HG03060 (cell line): ENCODE results near the gene TMEM9B.

Source experiments
- ATAC-seq: cut with Tn5 transposase; IDR thresholded peaks from one replicate; pipeline ENCODE4 v1.9.1; 2021; ENCODE audit warnings: low read depth, moderate number of reproducible peaks; ENCODE audit not compliant: unreplicated experiment

Gene TMEM9B

DNA sequence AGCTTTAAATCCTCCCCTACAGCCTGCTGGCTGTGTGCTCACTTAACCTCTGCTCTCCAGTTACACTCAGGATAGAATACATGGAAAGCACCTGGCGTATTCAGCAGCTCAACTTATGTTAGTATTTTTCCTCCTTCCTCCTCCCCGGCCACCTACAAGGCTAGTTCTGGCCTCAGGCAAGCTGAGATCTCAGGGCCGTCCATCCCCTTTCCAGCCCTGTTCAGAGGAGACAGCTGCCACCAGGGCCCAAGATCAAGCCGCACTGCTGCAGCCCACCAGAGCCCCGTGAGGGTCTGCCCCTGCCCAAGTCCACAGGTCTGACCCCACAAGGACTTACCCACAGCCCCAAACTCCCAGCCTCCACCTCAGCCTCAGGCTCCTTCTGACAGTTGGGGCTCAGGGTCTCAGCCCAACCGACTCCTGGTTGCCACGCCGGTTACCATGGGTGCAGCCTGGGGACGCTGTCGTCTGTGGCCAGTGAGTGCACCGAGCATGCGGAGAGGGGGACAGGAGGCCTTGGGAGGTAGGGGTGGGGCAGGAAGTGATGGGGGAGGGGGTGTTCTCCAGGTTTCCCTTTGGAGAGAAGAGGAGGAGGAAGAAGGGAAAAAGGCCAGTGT, 31.6 kb downstream of the TMEM9B start, which contains the start of gene C11orf16:
TSS of gene C11orf16 (minus strand) at position 384 of the 617 bp plus-strand sequence. CDS start 639 bp downstream, outside the sequence.
- no peak for ATAC-seq

DNA sequence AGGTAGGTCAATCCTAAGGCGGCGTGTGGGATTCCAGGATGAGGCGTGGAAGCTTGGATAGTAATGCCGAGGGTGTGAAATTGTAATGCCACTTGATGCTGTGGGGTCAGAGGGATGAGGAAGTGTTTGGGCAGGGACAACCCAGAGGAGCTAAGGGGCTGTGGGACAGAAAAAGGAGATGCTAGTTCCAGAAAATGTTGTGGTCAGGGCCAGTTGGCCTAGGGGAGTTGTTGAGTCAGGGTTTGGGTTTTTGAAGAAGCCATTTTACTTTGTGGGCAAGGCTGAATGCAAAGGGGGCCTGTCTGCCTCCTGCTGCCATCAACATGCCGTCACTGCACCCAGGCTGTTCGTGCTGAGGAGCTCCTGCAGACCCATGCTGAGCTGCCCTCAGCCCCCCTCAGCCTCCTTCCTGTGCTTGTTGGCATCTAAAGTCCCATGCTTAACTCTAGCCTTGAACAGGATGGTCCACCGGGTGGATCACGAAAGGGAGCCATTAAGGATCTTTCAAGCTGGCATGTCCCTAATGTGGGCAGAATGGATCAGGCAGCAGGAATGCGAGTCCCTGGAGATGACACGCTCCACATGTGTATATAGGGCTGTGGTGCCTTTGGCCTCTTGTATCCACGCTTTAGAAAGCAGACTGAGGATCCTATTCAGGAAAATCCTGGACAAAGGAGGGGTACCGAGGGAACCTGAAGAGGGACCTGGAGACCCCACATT, 33.6 kb downstream of the TMEM9B start:
- ATAC-seq = no peak

DNA sequence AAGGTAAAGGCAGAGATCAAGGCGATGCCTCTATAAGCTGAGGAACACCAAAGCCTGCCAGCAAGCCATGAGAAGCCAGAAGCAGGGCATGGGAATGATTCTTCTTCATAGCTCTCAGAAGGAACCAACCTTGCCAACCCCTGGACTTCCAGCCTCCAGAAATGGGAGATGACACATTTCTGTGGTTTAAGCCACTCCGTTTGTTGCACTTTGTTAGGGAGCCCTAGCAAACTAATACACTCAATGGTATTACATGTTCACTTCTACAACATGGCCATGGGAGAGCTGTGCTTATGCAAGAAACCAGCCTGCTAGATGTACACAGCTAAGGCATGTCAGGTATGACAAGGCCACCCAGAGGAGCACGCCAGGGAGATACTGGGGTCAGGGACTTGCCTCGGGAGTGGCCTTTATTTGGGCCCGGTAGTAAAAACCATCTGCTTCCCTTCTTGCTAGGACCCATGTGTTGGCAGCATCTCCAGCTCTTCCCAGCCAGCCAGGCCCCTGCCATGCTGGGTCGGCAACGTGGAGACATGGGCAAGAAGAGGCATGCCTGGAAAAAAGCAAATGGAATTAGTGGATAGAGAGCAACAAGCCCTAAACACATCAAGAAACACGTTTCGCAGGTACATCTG, 35.1 kb downstream of the TMEM9B start:
- ATAC-seq = no peak

- no peak for ATAC-seq
Measured at GRCh38 chr11:8928205-8928604, 36.0 kb downstream of the TMEM9B start.

DNA sequence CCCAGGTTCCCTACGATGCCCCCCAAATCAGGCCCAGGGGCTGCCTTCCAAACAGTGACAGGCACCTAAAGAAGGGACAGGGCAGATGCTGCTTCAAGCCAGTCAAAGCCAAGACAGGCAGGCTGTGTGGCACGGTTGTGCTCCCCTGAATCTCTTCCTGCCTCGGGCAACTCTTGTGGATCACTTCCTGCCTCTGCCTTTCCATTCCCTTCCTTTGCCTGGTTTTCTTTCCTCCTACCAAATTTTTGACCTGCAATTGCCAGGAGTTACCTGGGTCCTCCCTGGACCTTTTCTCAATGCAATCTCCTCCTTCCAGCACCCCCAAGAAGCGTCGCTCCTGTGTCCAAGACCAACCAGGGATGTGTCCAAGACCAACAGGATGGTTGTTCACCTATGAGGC, 37.0 kb downstream of the TMEM9B start:
- ATAC-seq = no peak

DNA sequence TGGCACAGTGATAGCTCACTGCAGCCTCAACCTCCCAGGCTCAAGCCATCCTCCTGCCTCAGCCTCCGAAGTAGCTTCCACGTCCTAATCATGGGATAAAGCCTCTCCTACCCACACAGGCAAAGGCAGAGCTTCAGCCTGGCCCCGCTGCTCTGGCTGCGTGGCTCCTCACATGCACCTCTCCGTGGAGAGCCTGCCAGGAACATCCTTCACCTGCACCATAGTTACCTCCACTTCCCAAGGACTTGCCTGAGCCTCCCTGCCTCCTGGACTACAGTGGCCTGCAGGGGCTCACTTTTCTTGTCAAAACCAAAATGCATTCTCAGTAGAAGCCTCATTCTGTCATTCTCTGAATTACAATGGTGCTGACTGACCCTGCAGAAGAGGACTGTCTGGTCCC, 38.0 kb downstream of the TMEM9B start:
- ATAC-seq = no peak

DNA sequence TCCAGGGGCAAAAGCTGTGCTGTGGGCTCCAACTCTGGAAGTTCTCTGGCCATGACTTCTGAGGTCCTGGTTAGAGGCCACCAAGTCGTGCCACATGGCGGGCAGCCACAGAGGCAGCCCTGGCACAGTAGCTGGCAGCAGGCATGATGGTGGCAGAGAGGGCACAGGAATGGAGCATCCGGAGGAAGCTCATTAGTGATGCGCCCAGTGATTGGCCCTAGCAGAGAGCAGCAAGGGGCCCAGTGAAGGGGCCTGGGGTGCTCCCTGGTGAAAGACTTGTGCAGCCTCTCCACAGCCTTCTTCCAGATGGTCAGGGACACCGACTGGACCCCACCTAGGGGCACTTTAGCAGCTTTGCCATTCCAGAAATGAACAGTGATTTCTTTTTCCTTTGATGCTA, 38.5 kb downstream of the TMEM9B start:
- no peak for ATAC-seq

DNA sequence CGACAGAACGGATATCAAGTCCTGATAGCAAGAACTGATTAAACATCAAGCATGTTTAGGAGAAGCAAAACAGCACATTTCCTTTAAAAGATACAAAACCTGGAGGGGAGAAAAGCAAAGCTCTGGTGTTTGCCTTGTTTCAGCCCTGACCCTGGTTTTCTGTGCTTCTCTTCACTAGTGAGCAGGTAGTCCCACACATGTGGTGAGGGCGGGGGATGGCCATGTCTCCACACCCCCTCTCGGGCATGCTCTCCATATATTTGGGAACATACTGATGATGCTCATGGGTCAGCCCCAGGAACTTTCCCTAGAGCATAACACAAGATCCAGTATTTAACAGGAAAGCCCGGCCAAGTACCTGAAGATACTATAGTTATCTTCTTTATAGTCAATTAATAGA, 41.6 kb downstream of the TMEM9B start:
- ATAC-seq = no peak

GRCh38 chr11:8917157-8917825, 47.0 kb downstream of the TMEM9B start:
- no peak for ATAC-seq

- no peak for ATAC-seq
Measured at GRCh38 chr11:8914661-8915018, 49.6 kb downstream of the TMEM9B start.

DNA sequence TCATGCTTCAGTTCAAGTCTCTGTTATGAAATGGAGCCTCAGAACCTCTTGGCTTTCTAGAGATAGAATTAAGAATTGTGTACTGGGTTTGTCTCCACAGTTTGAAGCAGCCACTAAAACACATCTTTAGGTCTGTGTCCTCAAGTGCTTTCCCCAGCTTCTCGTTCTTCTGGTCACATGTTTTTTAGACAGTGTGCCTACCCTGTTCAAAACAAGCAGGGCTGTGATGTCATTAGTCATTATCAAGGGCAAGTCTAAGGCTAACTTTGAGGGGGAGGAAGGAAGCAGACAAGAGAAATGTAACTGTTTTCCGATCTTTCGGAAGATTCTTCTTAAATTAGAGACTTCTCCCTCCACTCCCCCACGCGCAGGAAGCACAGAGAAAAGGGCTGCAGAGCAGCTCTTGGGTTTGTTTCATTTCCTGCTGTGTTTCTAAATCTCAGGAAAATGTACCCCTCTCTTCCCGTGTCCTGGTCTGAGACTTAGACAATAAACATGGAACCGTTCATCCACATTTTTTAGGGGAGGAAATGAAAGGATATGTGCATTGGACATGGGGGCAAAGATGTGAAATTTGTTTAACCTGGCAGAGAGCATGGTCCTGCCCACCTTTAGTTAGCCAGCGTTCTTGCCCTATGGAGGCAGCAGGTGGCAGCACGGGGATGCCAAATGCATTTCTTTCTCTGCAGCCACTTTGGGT, 50.1 kb downstream of the TMEM9B start:
- no peak for ATAC-seq

DNA sequence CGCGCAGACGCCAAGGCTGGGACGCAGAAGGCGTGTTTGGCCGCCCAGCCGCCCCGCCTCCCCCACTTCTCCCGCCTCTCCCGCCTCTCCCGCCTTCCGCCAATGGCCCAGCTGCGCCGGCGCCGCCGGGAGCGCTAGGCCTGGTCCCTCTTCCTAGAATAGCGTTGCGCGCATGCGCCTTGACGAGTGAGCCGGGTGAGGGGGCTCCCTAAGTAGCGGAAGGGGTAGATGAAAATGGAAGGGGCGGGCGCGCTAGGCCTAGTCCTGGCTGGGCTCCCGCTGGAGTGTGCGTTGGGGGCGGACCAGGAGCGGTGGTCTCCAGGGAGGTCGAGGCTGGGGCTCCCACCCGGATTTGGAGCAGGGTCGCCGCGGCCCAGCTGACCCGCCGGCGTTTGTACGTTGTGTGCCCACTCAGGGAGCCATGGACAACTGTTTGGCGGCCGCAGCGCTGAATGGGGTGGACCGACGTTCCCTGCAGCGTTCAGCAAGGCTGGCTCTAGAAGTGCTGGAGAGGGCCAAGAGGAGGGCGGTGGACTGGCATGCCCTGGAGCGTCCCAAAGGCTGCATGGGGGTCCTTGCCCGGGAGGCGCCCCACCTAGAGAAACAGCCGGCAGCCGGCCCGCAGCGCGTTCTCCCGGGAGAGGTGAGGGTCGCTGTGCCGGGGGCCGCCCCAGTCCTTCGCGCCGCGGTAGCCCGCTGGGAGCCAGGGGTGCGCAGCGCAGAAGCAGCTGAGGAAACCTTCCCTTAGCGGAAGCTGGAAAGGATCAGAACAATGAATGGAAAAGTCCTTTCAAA, 53.0 kb downstream of the TMEM9B start, which contains the start of gene AKIP1:
TSS of gene AKIP1 (plus strand) at position 161 of the 795 bp plus-strand sequence. CDS start at position 422, 261 bp downstream.
- no peak for ATAC-seq

GRCh38 chr11:8910649-8911026, 53.6 kb downstream of the TMEM9B start:
- no peak for ATAC-seq

- ATAC-seq = no peak
Measured at GRCh38 chr11:8908099-8908498, 56.1 kb downstream of the TMEM9B start.

DNA sequence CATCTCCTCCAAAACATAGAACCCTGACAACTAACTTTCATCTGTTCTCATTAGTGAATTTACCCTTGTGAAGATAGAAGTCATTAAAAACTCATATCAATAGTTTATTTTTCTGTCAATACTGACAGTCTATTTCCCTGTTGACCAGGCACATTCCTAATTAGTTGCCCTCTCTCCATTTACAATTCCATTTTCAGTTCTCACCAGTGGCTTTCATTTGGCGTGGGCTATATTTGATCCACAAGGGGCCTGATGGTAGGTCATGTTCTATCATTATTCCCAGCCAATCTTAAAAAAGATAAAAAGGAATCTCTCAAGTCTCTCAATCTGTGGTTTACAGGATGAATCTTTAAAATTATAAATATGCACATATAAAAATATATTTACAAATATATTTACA, 57.1 kb downstream of the TMEM9B start:
- ATAC-seq = no peak

- ATAC-seq = no peak
Measured at GRCh38 chr11:8905528-8906165, 58.6 kb downstream of the TMEM9B start.

GRCh38 chr11:8899119-8899753, 65.0 kb downstream of the TMEM9B start:
- ATAC-seq = no peak
